K562 (cell line): Measurements from ENCODE around the gene PRR11. TPM values are rescaled to one million over a fixed set of nuclear protein-coding genes. Genes with fewer than 3 reads are reported as not detected.
A peak's percentile ranks its signal among the peaks of the same experiment; 100 is the strongest.

Experiments used
- BRF1 ChIP-seq: IDR thresholded peaks from 3 replicates; pipeline ENCODE4 v1.6.1; 2011; ENCODE audit warnings: borderline replicate concordance, mild to moderate bottlenecking; ENCODE audit not compliant: insufficient read length; ENCODE audit errors: extremely low read depth
- CC2D1A ChIP-seq: fragments of 450-650 bp; IDR thresholded peaks from 2 replicates; pipeline ENCODE4 v1.6.1; 2017; ENCODE audit warnings: mild to moderate bottlenecking
- CEBPG ChIP-seq, 3 experiments: fragments of 200-800 bp in 1 of 3; sonication (Bioruptor generic) in 1 of 3; sonication (generic) in 1 of 3; formaldehyde crosslinking in 1 of 3; IDR thresholded peaks in 2 of 3; conservative IDR thresholded peaks in 1 of 3; 2 replicates each; pipeline versions ENCODE4 v1.6.1 to v1.8.0; 2016 to 2022; ENCODE audit warnings: missing compliant biosample characterization in 2 of 3, missing genetic modification characterization in 2 of 3, mild to moderate bottlenecking in 1 of 3, missing genetic modification reagents in 1 of 3
- IRF1 ChIP-seq: sonication (generic); formaldehyde crosslinking; IDR thresholded peaks from 2 replicates; pipeline ENCODE4 v1.8.0; 2022; ENCODE audit warnings: missing genetic modification reagents, mild to moderate bottlenecking, borderline replicate concordance
- NFRKB ChIP-seq: fragments of 450-650 bp; IDR thresholded peaks from 2 replicates; pipeline ENCODE4 v1.6.1; 2016; ENCODE audit warnings: low read depth
- RB1 ChIP-seq: fragments of 450-650 bp; IDR thresholded peaks from 2 replicates; pipeline ENCODE4 v1.6.1; 2017; ENCODE audit warnings: low read depth, mild to moderate bottlenecking
- ZFP1 ChIP-seq: fragments of 450-650 bp; formaldehyde crosslinking; IDR thresholded peaks from 2 replicates; pipeline ENCODE4 v1.4.0; 2020; ENCODE audit warnings: mild to moderate bottlenecking, mixed read lengths
- polyA plus RNA-seq, 8 experiments: library from polyadenylated mRNA; depleted of rRNA in 4 of 8; stranded (reverse) in 5 of 8; unstranded in 3 of 8; fragments of >200 nt; fragmentation: Nextera tagmentation in 2 of 8; fragmentation: Illumina TruSeq in 1 of 8; extraction: Ambion mirVana in 2 of 8; extraction: Trizol in 1 of 8; gene quantifications; 2 replicates each; pipeline versions ENCODE4 v1.2.1 to v1.2.3, GENCODE V29; 2011 to 2014; ENCODE audit warnings: inconsistent platforms in 1 of 8, missing spikeins in 1 of 8
- total RNA-seq, 7 experiments: library from RNA; depleted of rRNA in 6 of 7; stranded (reverse); fragments of >200 nt in 6 of 7; fragmentation: Illumina TruSeq in 2 of 7; extraction: Trizol in 2 of 7; gene quantifications; 2 replicates each; pipeline versions ENCODE4 v1.2.1 to v1.2.3, GENCODE V29; 2011 to 2021; ENCODE audit warnings: low replicate concordance in 1 of 7
- TF ChIP-seq, protein P1 (sequence below): fragments of 200-600 bp; sonication (generic); IDR thresholded peaks from one replicate; pipeline ENCODE4 v1.6.1; 2012; ENCODE audit warnings: mild to moderate bottlenecking, low read depth, low read length, inconsistent platforms
- TF ChIP-seq, protein P2 (sequence below): fragments of 450-650 bp; formaldehyde crosslinking; IDR thresholded peaks from 2 replicates; pipeline ENCODE4 v1.4.0; 2022; ENCODE audit warnings: missing genetic modification characterization
- TF ChIP-seq, protein P3 (sequence below): sonication (generic); formaldehyde crosslinking; IDR thresholded peaks from 2 replicates; pipeline ENCODE4 v1.8.1; 2023; ENCODE audit warnings: mild to moderate bottlenecking, missing genetic modification reagents

PRR11 gene
- total and polyA plus RNA-seq, 9 of the 15 experiments (the other 6 are each of a cell fraction or from before 2014, with no cell fraction given) = 13.3 to 75.2 (median 46.4) TPM

- TF ChIP-seq, protein P1, sequence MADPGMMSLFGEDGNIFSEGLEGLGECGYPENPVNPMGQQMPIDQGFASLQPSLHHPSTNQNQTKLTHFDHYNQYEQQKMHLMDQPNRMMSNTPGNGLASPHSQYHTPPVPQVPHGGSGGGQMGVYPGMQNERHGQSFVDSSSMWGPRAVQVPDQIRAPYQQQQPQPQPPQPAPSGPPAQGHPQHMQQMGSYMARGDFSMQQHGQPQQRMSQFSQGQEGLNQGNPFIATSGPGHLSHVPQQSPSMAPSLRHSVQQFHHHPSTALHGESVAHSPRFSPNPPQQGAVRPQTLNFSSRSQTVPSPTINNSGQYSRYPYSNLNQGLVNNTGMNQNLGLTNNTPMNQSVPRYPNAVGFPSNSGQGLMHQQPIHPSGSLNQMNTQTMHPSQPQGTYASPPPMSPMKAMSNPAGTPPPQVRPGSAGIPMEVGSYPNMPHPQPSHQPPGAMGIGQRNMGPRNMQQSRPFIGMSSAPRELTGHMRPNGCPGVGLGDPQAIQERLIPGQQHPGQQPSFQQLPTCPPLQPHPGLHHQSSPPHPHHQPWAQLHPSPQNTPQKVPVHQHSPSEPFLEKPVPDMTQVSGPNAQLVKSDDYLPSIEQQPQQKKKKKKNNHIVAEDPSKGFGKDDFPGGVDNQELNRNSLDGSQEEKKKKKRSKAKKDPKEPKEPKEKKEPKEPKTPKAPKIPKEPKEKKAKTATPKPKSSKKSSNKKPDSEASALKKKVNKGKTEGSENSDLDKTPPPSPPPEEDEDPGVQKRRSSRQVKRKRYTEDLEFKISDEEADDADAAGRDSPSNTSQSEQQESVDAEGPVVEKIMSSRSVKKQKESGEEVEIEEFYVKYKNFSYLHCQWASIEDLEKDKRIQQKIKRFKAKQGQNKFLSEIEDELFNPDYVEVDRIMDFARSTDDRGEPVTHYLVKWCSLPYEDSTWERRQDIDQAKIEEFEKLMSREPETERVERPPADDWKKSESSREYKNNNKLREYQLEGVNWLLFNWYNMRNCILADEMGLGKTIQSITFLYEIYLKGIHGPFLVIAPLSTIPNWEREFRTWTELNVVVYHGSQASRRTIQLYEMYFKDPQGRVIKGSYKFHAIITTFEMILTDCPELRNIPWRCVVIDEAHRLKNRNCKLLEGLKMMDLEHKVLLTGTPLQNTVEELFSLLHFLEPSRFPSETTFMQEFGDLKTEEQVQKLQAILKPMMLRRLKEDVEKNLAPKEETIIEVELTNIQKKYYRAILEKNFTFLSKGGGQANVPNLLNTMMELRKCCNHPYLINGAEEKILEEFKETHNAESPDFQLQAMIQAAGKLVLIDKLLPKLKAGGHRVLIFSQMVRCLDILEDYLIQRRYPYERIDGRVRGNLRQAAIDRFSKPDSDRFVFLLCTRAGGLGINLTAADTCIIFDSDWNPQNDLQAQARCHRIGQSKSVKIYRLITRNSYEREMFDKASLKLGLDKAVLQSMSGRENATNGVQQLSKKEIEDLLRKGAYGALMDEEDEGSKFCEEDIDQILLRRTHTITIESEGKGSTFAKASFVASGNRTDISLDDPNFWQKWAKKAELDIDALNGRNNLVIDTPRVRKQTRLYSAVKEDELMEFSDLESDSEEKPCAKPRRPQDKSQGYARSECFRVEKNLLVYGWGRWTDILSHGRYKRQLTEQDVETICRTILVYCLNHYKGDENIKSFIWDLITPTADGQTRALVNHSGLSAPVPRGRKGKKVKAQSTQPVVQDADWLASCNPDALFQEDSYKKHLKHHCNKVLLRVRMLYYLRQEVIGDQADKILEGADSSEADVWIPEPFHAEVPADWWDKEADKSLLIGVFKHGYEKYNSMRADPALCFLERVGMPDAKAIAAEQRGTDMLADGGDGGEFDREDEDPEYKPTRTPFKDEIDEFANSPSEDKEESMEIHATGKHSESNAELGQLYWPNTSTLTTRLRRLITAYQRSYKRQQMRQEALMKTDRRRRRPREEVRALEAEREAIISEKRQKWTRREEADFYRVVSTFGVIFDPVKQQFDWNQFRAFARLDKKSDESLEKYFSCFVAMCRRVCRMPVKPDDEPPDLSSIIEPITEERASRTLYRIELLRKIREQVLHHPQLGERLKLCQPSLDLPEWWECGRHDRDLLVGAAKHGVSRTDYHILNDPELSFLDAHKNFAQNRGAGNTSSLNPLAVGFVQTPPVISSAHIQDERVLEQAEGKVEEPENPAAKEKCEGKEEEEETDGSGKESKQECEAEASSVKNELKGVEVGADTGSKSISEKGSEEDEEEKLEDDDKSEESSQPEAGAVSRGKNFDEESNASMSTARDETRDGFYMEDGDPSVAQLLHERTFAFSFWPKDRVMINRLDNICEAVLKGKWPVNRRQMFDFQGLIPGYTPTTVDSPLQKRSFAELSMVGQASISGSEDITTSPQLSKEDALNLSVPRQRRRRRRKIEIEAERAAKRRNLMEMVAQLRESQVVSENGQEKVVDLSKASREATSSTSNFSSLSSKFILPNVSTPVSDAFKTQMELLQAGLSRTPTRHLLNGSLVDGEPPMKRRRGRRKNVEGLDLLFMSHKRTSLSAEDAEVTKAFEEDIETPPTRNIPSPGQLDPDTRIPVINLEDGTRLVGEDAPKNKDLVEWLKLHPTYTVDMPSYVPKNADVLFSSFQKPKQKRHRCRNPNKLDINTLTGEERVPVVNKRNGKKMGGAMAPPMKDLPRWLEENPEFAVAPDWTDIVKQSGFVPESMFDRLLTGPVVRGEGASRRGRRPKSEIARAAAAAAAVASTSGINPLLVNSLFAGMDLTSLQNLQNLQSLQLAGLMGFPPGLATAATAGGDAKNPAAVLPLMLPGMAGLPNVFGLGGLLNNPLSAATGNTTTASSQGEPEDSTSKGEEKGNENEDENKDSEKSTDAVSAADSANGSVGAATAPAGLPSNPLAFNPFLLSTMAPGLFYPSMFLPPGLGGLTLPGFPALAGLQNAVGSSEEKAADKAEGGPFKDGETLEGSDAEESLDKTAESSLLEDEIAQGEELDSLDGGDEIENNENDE = no peak
- TF ChIP-seq BRF1 (no peak), NFRKB (no peak; the same call in 1 of the 2 replicates), IRF1 (CRISPR knock-in tag) (0 out of 2 replicates have a peak, but pooled peaks have one; percentile 26), CC2D1A (peak; percentile 33; the same call in 1 of the 2 replicates), CEBPG (CRISPR knock-in tag; IDR thresholded peaks at IDR 0.05) (no peak), CEBPG (tag; conservative IDR thresholded peaks at IDR 0.05 in 1 of 2, IDR thresholded peaks at IDR 0.05 in 1 of 2) (peak in 1 of 2 experiments; percentile 43; a peak in 1 of 4 replicates), RB1 (peak; percentile 89), ZFP1 (CRISPR knock-in tag) (no peak)
- TF ChIP-seq, protein P2, sequence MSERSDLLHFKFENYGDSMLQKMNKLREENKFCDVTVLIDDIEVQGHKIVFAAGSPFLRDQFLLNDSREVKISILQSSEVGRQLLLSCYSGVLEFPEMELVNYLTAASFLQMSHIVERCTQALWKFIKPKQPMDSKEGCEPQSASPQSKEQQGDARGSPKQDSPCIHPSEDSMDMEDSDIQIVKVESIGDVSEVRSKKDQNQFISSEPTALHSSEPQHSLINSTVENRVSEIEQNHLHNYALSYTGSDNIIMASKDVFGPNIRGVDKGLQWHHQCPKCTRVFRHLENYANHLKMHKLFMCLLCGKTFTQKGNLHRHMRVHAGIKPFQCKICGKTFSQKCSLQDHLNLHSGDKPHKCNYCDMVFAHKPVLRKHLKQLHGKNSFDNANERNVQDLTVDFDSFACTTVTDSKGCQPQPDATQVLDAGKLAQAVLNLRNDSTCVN (CRISPR knock-in tag) = no peak; the same call in 1 of the 2 replicates
- TF ChIP-seq, protein P3, sequence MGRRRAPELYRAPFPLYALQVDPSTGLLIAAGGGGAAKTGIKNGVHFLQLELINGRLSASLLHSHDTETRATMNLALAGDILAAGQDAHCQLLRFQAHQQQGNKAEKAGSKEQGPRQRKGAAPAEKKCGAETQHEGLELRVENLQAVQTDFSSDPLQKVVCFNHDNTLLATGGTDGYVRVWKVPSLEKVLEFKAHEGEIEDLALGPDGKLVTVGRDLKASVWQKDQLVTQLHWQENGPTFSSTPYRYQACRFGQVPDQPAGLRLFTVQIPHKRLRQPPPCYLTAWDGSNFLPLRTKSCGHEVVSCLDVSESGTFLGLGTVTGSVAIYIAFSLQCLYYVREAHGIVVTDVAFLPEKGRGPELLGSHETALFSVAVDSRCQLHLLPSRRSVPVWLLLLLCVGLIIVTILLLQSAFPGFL (CRISPR knock-in tag) = 0 out of 2 replicates have a peak, but pooled peaks have one; percentile 52
Observed at GRCh38 chr17:59220328-59221158, 65.0 kb downstream of the PRR11 start, which contains the start of gene GDPD1 (continued).
